NCI-H524 treated with DMSO at 0.1 percent for 48 hours (cell line): ENCODE data around the gene HELQ.
"Not testable (repeated sequence)": the region's sequence is repeated elsewhere in the genome, so short reads cannot be mapped to it uniquely, and the experiment has no call there.

Experiments
- DNase-seq: peaks from one replicate; lab custom pipeline; 2025; lab: John Stamatoyannopoulos, UW

Gene HELQ

GRCh38 chr4:83431200-83431599 lies 24.4 kb downstream of the HELQ start:
- DNase-seq: no peak

- no peak for DNase-seq
Observed at GRCh38 chr4:83418211-83418610, 37.4 kb downstream of the HELQ start.

GRCh38 chr4:83417566-83417965 lies 38.1 kb downstream of the HELQ start:
- DNase-seq: no peak

GRCh38 chr4:83413676-83414075 lies 41.9 kb downstream of the HELQ start:
- DNase-seq: no peak

GRCh38 chr4:83408908-83409307 lies 46.7 kb downstream of the HELQ start:
- no peak for DNase-seq

GRCh38 chr4:83405844-83406816 lies 49.5 kb downstream of the HELQ start:
- no peak for DNase-seq

GRCh38 chr4:83398158-83398557 lies 57.5 kb downstream of the HELQ start:
- not testable (repeated sequence) for DNase-seq

- no peak for DNase-seq
Observed at GRCh38 chr4:83393908-83394307, 61.7 kb downstream of the HELQ start.

GRCh38 chr4:83392562-83392961 lies 63.1 kb downstream of the HELQ start:
- DNase-seq: no peak

- DNase-seq: no peak
Observed at GRCh38 chr4:83390944-83391343, 64.7 kb downstream of the HELQ start.

GRCh38 chr4:83389756-83390505 lies 65.7 kb downstream of the HELQ start:
- DNase-seq: no peak

- no peak for DNase-seq
Observed at GRCh38 chr4:83389037-83389720, 66.4 kb downstream of the HELQ start.

GRCh38 chr4:83388313-83388676 lies 67.3 kb downstream of the HELQ start:
- no peak for DNase-seq

GRCh38 chr4:83387476-83388312 lies 67.9 kb downstream of the HELQ start:
- no peak for DNase-seq

- DNase-seq: no peak
Observed at GRCh38 chr4:83387012-83387411, 68.6 kb downstream of the HELQ start.

- no peak for DNase-seq
Observed at GRCh38 chr4:83382850-83383249, 72.8 kb downstream of the HELQ start.

- DNase-seq: no peak
Observed at GRCh38 chr4:83381173-83381572, 74.5 kb downstream of the HELQ start.

GRCh38 chr4:83378419-83378818 lies 77.2 kb downstream of the HELQ start:
- no peak for DNase-seq

GRCh38 chr4:83372931-83373330 lies 82.7 kb downstream of the HELQ start:
- no peak for DNase-seq

- no peak for DNase-seq
Observed at GRCh38 chr4:83371936-83372335, 83.7 kb downstream of the HELQ start.

GRCh38 chr4:83371235-83371634 lies 84.4 kb downstream of the HELQ start:
- DNase-seq: no peak

GRCh38 chr4:83370640-83370906 lies 85.0 kb downstream of the HELQ start:
- no peak for DNase-seq
